ENCODE data around the gene RAB6B.

Gene RAB6B

DNA sequence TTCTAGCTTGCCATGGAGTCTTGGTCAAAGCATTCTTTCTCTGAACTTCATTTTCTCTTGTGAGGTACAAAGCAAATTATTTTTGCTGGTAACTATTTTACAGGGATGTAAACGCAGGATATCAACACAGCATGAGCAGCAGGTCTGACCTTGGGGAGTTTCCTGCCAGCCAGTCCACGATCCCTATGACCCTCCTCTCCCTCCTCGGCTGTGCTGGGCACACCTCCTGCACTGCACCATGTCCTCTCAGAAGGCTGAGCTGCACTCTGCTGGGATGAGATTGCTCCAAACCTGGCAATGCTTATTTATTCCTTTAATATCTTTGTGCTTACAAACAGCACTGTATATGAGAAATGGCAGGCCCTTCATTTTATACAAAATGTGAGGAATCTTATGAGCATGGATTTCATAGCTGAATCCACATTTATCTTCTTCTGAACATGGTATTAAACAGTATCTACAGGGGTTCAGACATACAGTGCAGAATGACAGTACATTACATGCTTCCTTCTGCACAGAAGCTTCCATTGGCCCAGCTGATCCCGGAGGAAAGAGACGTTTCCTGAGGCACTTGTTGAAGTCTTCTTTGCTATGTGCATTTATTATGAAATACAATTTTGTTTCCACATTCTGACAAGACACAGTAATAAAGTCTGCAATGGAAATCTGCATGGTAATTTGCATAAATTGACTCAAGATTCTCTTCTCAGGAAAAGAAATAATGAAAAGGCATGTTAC, 41.2 kb downstream of the RAB6B start:
- DNase-seq: no peak

DNA sequence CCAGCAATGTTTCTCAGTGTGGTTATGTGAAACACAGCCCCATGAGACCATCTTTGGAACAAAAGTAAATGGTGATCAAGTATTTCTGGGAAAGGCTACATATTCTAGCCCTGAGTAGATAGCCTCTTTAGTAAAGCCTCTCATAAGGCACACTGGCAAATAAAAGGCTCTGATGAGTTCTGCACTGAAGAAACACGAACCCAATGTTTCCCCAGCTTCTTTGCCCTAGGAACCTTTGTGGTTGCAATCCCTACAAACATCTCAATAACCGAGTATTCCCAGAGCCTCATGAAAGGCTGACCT, 41.8 kb downstream of the RAB6B start:
- DNase-seq: no peak

DNA sequence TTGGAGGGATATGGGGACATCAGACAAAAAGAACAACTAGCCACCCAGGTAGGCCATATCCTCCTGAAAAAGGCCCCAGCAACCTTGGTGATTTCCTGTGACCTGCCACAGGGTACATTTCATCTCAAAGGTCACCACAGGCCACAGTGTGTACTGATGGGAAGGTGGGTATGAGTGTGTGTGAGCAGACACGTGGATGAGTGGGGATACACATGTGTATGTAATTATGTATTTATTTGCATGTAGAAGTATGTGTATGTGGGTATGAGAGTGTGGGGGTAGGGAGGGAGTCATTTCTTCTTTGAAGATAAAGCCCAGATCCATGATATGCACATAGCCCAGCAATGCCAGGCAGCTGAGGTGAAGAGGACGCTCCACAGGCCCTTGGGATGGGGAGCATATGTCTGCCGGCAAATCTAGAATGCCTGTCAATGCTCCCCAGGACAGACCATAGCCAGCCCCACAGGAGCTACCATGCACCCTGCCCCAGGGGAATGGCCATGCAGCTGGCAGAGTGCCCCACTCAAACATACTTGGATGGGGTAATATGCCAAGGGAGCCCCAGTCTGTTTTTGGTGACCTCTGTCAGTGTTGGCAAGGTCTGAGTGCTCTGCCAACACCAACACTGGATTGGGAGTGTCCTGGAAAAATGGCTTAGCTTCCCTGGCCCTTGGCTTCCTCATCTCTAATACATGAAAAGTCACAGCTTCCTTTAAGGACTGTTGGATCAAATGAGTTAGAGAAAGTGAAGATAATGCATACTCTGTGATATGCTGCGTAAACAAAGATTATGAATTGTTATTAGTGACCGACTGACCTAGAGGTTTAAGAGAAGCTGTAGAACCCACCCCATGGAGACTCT, 42.4 kb downstream of the RAB6B start:
- DNase-seq: no peak

DNA sequence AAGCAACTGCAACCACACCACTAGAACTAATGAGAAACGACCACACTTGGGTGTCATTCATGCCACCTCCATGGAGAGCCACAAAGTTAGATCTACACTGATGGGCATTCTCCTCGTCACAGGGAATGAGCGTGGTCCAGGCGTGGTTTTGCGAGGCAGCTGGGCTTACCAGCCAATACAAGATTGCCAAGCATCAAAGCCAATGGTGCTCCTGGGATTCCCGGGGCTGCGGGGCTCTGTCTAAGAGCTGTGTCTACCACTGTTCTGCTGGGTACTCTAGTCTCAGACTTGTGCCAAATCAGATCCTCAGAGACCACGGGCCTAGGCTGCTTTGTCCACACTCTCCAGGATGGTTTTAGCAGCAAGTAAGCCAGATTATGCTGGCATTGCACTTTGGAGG, 43.8 kb downstream of the RAB6B start:
- no peak for DNase-seq

DNA sequence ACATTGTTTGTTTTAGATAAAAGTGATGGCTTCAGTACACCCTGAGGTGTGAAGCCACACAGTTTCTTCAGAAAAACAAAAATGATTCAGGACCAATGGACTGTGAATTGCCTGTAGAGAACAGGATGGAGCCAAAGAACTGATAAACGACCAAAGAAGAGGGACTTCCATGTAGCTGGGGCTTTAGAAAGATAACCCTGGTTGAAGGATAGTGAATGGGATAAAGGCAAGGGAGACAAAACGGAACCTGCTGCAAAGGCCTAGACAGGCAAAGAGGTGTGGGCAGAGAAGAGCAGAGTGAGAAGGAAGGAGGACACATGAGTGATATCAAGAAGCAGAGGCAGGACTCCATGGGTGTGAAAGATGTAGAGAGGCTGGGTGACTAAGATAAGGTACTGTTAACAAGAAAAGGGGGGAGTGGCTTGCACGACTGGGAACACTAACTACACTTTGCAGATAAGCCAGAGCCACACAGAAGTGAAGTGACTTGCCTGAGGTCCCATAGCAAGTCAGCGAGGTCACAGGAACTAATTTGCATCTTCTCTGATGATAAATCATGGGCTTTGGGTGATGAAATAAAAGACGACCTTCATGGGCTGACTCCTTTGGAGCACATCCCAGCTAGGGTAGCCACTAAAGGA, 44.3 kb downstream of the RAB6B start:
- DNase-seq: no peak

DNA sequence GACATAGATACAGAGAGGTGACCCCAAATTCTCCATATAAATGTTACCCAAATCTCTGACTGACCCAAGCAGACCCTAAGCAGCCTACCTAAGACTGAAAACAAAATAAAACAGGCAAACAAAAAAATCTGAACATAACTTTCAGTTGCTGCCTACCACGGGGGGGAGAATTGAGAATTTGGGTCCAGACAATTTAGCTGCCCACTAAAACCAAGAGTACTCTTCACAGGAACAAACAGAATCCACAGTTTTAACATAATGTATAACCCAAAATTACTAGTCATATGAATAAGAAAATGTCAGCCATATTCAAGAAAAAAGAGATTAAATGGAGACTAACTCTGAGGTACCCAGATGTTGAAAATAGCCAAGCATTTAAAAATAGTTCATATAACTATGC, 45.6 kb downstream of the RAB6B start:
- no peak for DNase-seq

DNA sequence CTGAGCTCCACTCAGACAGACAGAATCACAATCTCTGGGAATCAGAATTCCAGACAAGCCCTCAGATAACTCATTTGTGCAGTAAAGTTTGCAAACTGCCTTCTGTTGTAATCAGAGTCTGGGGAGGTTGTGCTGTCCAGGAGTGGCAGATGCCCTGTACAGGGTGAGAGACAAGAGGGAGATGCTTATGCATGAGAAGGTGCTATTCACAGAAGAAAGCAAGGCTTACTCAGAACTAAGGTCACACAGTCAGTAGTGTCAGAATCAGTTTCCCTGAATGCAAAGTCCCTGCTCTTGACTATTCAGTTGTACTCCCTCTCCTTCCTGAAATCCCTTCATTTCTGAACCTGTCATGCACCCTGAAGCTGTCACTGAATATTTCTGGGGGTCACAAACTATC, 46.3 kb downstream of the RAB6B start:
- DNase-seq: no peak

DNA sequence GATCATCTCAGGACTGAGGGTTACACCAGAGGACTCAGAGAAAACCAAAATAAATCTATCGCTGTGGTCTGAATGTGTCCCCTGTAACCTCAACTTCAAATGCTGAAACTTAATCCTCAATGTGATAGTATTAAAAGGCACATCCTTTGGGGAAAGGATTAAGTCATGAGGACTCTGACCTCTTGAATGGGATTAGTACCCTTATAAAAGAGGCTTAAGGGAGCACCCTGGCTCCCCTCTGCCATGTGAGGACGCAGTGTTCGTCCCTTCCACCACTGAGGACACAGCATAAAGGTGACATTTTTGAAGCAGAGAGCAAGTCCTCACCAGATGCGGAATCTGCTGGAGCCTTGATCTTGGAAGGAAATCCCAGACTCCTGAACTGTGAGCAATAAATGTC, 50.6 kb downstream of the RAB6B start:
- DNase-seq: no peak

DNA sequence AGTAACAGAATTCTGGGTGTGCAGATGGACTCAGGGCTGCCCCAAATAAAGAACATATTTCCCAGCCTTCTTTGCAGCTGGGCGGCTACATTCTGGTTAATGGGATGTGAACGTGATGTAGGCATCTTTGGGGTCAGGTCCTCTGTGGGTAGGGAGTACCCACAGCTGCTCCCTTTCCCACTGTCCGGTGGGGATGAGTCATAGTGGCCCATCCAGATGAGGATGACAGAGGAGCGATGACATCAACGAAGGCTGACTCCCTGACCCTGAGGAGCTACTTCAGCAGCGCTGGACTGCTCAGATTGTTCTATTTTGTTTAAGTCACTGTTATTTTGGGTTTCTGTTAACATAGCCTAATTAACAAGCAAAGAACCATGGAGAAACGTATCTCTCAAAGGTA, 52.0 kb downstream of the RAB6B start:
- no peak for DNase-seq

DNA sequence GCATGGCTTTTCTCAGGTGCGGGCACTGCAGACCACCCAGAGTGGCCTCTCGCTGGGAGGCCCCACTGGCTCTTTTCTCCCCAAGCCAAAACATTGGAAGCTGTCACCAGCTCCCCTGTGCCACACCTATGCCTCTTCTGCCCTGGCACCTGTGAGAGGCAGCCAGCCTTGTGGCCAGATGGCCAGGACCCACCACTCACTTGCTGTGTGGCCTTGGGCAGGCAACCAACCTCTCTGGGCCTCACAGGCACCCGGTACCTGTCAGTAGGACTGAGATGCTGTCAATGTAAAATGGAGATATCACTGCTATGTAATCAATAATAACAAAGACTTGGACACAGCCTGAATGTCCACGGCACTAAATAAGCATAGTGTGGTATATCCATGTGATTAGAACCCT, 53.5 kb downstream of the RAB6B start:
- no peak for DNase-seq

DNA sequence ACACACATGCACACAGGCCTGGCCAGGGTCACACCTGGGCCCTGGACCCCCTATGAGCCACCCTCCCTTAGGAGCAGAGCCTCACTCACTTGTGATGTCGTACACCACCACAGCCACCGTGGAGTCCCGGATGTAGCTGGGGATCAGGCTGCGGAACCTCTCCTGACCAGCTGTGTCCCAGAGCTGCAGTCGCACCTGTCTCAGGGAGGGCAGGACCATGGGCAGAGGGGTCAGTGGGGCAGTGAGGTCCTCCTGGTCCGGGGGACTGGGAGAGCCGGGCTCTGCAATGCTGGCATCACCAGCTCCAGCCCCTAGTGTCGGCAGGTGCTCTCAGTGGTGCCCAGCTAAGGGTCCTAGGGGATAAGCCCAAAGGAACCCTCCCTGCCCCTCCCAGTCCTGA, 54.5 kb downstream of the RAB6B start:
- DNase-seq: no peak

DNA sequence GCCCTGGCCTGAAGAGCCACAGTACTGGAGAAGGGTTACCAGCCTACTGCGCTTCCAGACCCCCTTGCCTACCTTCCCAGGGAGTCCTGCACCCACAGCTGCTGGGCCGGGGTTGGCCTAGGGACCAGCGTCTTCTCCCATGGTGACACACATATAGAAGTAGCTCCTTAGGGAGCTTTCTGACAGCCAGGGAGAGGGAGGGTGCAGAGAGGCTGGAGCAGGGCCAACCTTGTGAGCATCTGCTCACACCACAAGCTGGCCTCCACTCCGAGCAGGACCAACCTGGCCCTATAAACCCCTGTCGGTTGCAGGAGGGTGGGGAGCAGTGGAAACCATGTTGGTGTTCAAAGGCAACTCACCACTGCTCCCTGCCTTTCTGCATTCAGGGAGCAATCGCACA, 54.9 kb downstream of the RAB6B start:
- no peak for DNase-seq

DNA sequence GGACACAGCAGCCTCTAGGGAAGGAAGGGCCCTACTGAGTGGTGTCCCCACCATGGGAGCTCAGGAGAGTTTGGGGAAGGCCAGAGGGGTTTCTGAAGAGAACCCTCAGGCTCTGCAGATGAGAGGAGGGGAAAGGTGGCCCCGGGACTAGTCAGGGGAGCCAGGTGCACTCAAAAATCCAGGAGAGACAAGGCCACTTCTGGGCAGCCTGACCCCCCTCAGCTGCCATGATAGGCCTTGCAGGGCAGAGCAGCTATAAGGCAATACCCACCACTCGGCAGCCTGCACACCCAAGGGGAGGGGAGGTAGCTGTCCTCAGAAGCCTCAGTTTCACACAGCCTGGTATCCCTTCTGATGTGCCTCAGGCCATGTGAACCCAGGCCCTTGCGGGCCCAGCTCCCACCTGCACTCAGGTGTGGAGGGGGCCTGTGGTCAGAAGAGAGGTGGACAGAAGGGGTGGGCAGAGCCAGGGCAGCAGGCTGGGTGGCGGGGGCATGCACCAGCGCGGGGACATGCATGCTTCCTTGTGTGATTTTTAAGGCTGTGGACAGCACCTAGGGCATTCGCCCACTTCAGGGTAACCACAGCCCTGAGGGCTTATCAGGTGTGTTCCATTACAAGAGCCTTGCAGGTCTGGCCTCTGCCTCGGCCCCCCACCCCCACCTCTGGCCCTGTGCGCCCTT, 55.5 kb downstream of the RAB6B start:
- peak; percentile 33 for DNase-seq

DNA sequence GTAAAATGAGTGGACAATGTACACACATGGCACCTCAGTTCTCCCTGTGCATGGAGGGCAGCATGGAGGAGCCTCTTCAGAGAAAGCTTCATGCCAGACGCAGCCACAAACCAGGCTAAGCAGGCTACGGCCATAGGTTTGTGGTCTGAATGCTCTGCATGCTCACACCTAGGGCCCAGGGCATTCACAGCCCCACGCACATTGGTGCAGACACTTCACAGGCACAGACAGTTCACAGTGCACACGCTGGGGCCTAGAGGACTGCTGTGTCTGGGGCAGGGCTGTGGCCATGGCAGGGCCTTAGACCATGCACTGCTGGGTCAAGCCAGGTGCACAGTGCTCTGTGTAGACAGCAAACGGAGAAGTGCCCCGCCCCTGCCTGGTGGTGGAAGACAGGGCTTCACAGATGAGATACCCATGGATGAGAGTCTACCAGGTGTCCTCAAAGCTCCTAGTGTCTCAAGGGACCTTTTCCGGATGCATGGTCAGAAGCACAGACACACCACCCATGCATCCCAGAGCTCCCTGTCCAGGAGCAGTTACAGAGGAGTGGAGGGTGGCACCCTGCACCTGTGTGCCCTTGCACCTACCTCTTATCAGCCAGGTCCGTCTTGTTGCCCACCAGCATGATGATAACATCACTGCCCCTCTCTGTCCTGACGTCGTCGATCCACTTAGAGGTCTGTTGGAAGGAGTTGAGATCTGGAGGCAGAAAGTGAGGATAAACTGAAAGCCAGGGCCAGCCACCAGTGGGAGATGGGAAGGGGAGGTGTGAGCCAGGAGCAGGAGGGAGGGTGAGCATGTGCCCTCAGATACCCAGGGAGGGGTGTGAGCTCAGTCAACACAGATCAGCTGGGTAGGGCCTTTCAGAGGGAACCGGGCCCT, 56.5 kb downstream of the RAB6B start:
- no peak for DNase-seq

DNA sequence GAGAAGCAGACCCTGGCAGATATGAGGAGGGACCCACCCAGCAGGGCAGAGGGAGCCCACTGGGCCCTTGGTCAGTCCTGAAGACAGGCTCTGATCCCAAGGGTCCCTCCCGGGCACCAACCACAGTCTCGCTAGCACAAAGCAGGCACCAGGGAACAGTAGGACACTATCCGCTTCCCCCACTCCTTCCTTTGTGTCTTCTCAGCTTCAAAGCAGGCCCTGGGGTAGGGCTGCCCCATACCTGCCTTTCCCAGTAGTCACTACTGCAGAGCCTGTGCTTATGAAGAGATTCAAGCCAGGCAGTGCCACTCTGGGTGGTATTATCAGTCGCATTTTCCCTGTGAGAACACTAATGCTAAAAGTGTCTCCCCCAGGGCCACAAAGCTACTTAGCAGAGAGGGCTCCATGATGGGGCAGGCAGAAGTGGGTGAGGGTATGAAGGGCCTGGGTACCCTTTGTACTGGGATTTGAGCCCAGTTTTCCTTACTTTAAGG, 57.3 kb downstream of the RAB6B start:
- DNase-seq: no peak

DNA sequence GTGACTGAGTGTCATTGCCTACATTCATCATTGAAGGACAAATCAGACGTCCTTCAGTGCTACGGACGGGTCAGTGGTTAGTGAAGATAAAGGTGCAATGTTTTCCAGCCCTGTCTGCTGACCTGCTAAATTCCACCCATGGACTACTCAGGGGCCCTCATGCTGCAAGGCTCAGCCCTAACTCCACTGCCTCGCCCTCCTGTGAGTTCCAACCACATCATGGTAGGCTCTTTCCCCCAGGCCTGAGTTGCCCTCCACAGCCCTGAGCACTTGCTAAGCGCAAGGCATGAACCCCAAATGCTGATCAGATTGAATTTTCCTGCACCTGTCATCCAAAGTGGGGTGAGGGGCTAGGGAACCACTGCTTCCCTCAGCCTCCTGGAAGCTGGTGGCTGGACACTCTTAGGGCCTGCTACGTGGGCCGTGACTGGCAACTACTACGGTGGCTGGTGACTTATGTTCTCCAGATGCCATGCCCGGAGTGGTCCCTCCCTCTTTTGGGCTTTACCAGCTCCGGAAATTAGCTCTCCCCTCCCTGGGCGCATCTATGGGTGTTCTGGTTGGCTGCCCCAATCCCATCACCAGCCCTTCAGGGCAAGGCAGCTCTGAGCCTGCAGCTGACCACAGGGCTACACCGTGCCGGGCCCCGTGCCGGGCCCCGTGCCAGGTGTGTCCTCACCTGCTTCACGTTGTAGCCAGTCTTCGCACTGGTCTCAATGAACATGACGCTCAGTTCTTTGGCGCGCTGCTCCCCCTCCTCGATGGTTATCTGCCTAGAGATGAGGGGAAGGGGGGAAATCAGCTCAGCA, 58.0 kb downstream of the RAB6B start:
- DNase-seq: no peak

DNA sequence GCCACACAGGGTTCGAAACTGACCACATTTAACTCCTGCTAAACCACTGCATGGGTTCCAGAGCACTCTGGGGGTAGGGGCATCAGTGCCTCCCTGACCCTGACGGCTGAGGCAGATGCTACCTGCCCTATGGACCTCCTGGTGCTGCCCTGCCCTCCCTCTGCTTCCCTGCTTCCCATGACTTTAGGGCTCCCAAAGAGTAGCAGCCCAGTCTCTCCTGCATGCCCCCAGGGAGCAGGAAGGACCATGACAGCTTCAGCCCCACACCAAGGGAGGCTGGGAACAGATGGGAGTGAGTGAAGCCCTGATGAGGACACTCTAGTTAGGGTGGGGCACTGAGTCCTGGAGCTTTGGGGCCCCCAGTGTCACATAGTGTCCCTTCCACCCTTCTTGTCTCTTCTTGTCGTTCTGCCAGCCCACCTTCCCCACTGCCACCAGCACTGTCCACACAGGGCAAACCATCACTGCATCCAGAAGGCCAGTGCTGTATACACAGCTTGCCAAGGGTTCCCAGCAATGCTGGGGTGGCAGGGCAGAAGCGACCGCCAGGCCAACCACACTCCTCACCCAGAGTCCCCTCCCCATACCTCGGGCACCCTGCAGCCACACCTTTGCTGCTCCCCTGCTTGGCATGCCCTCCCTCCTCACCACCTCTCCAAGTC, 59.1 kb downstream of the RAB6B start:
- no peak for DNase-seq

DNA sequence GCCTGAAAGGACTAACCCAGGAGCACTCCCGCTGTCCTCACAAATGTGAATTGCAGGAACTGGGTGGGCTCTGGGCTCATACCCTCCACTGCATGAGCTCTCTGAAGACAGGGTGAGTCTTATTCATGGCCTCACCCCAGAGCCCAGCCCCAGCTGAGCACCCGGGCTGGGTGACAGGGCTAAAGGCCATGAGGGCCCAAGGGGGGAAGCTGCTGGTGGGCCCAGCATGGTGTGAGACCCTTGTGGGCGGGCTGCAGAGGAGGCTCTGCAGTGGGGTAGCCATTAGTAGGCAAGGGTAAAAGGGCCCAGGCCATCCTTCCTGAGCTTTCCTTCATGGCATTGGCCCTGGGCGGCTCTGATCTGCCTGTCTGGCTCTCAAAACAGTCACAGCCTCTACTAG, 59.7 kb downstream of the RAB6B start:
- no peak for DNase-seq

DNA sequence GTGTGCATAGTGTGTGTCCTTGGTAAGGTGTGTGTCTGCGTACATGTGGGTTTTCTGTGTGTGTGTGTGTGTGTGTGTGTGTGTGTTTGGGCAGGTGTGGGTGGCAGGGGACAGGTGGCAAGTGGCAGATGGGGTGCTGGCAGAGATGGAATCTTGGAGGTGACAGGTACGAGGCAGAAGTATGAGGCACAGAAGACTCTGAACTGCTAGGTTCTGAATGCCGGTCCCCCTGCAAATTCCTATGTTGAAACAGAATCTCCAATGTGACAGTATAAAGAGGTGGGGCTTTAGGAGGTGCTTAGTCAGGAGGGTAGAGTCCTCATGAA, 60.3 kb downstream of the RAB6B start:
- no peak for DNase-seq

DNA sequence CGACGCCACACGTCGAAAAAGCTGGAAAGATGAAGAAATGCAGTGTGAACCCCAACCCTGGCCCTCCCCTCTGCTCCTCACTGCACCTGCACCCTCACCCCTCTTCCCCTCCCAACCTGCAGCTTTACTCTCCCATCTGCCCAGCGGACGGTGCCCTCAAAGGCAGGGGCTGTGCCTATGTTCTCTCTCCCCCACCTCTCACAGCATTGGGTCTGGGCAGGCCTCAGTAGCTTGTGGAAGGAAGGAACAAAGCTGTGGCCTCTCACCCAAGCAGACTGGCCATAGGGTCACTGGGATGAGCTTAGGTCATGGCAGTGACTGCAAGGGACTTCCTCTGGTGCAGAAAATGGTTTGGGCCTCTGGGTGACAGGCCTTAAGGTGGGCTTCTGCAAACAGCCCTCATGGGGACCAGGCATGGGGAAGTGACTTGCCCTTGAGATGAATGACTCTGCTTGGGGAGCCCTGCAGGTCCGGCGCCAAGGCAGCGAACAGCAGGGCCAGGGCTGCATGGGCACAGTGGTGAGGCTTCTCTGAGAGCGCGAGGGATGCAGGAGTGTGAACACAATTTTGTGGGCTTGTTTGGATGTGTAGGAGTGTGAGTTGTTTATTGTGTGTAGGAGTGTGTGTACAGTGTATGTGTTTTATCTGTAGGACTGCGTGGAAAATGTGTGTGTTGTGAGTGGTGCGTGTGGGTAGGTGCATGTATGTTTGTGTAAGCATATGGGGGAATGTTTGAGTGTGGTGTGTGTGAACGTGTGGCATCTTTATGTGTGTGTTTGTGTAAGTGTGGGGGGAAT, 60.9 kb downstream of the RAB6B start:
- DNase-seq: no peak

Measured in DMS79 (cell line).